ENCODE results near the gene LANCL3. TPM values are rescaled to one million over a fixed set of nuclear protein-coding genes. Genes with fewer than 3 reads are reported as not detected.

LANCL3 gene
- total RNA-seq (2014; rRNA removed; shearing (Covaris generic)) = 0.75 and 1.3 TPM in 2 replicates

DNA sequence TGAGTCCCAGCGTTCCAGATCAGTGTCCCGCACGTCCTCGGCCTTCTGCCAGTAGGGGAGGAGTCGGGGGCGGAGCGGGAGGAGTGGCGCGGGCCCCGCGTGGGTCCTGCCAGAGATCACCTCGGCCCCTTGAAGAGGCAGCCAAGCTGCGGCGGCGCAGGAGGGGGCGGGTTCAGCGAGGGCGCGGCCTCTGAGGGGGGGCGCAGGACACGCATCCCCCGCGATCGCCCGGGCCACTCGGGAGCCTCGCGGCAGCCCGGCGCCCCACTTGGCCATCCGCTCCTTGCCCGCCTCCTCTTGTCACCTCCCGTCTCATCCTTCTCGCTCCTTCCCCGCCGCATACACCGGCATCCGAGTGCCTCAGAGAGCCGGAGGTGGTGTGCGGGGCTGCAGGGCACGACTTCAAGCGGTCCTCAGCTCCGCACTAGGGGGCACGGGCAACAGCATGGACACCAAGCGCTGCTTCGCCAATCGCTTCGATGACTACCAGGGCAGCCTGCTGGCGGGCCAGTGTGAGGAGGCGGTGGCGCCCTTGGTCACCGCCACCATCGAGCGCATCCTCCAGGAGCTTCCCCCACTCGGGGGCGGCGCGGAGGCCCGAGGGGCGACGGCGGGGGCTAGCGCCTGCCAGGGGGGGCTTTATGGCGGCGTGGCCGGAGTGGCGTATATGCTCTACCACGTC lies at the start of gene LANCL3:
Gene LANCL3 (plus strand): TSS at position 236 of the 682 bp plus-strand sequence. CDS start 210 bp downstream, at position 446.

DNA sequence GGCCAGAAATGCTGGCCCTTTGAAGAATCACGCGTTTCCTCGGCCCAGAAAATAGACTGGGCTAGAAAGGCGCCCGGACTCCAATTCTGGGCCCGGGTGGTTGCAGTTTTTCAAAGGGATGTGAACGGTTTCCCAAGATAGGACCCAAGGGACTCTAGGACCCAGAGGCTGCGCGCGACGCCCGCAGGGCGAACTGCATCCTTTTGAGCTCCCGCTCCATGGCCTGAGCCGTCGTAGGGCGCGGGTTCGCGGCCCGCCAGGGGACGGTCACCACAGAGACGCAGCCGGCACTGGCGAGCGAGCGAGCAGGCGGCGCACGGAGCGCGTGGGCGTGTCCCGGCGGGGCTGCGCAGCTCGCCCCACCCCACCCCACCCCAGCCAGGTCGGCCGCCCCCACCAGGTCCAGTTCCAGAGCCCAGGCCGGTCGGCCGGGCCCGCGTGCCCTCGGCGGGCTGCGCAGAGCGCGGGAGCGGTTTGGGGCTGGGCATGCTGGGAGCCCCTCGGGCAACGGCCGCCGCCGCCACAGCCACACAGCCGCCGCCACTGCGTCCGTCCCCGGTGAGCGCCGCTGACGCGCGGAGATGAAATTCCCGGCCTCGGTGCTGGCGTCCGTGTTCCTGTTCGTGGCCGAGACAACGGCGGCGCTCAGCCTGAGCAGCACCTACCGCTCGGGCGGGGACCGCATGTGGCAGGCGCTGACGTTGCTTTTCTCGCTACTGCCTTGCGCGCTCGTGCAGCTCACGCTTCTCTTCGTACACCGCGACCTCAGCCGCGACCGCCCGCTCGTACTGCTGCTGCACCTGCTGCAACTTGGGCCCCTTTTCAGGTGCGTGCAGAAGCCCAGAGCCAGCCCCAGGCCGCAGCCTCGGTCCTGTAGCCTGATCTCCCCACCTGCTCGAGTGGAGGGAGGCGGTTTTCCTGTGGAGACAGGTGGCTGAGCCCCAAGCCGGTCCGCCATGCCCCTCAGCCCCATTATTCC lies 114.2 kb downstream of the LANCL3 start, which contains the start of gene XK:
Gene XK (plus strand): TSS at position 411 of the 979 bp plus-strand sequence. CDS start 171 bp downstream, at position 582.

Other genes starting within 250 kb of the LANCL3 start
- gene PRRG1, start 222.3 kb upstream of the LANCL3 start, total RNA-seq (2014; rRNA removed; shearing (Covaris generic)) = 6.8 and 7.0 TPM in 2 replicates
- gene XK, start 114.1 kb downstream of the LANCL3 start, total RNA-seq (2014; rRNA removed; shearing (Covaris generic)) = 0.08 and 0.13 TPM in 2 replicates
- gene CYBB, start 208.4 kb downstream of the LANCL3 start, total RNA-seq (2014; rRNA removed; shearing (Covaris generic)) = not detected in 2 replicates